H1 (cell line): ENCODE data around the gene IRF5. TPM values are rescaled to one million over a fixed set of nuclear protein-coding genes. Genes with fewer than 3 reads are reported as not detected.

Experiments
- CTCF ChIA-PET: fragments of 300-600 bp; sonication (Branson Sonifier 250); formaldehyde crosslinking; loops from one replicate; lab custom pipeline; 2021; ENCODE audit not compliant: partially characterized antibody; lab: Charles Lee
- POLR2A ChIA-PET: fragments of 300-600 bp; sonication (Branson Sonifier 250); formaldehyde crosslinking; loops from one replicate; lab custom pipeline; 2021; ENCODE audit warnings: inconsistent platforms; ENCODE audit not compliant: partially characterized antibody; lab: Charles Lee
- DNase-seq, 2 experiments: peaks; one replicate each; pipeline versions ENCODE4 v3.0.0 to v3.0.0-alpha.2; 2010 to 2022; ENCODE audit warnings: low spot score in 2 of 2, low read depth in 1 of 2, mixed read lengths in 1 of 2
- FAIRE-seq: peaks from 2 replicates; lab custom pipeline; 2011; peaks lifted over from hg19 to GRCh38; lab: Jason Lieb, UNC
- H2AFZ ChIP-seq: 2 replicates; pipeline ENCODE4 v1.8.1; 2012; ENCODE audit warnings: low read length, inconsistent platforms
- H2AK5ac ChIP-seq: 2 replicates; pipeline ENCODE4 v1.6.1; 2013; ENCODE audit warnings: low read depth, low read length
- H2BK120ac ChIP-seq: replicated peaks from 2 replicates; pipeline ENCODE3; 2013; ENCODE audit warnings: low read depth, low read length, inconsistent platforms
- H2BK12ac ChIP-seq: 2 replicates; pipeline ENCODE4 v1.6.1; 2013; ENCODE audit warnings: low read depth, low read length
- H2BK15ac ChIP-seq: 2 replicates; pipeline ENCODE4 v1.6.1; 2013; ENCODE audit warnings: low read length
- H2BK20ac ChIP-seq: 2 replicates; pipeline ENCODE4 v1.6.1; 2013; ENCODE audit warnings: low read length
- H2BK5ac ChIP-seq: 2 replicates; pipeline ENCODE4 v1.6.1; 2013; ENCODE audit warnings: low read depth, low read length
- H3K14ac ChIP-seq: 2 replicates; pipeline ENCODE4 v1.6.1; 2013; ENCODE audit warnings: inconsistent platforms; ENCODE audit not compliant: insufficient read length
- H3K18ac ChIP-seq: 2 replicates; pipeline ENCODE4 v1.6.1; 2013; ENCODE audit warnings: low read length; ENCODE audit errors: extremely low read depth
- H3K23ac ChIP-seq: 2 replicates; pipeline ENCODE4 v1.6.1; 2013; ENCODE audit warnings: inconsistent platforms; ENCODE audit not compliant: insufficient read length
- H3K23me2 ChIP-seq: 2 replicates; pipeline ENCODE4 v1.6.1; 2013; ENCODE audit warnings: low read depth, low read length
- H3K27ac ChIP-seq: 2 replicates; pipeline ENCODE4 v1.6.1; 2011; ENCODE audit warnings: low read depth, low read length, inconsistent platforms
- H3K27me3 ChIP-seq, 4 experiments: replicated peaks in 1 of 4; 1 replicate in 1 of 4; 2 replicates in 3 of 4; pipeline versions ENCODE4 v1.6.1 to v1.8.1; 2011 to 2013; ENCODE audit warnings: low read length in 3 of 4, mild to moderate bottlenecking in 3 of 4, inconsistent platforms in 2 of 4, mixed read lengths in 2 of 4, moderate library complexity in 1 of 4; ENCODE audit not compliant: control insufficient read depth in 3 of 4, insufficient read depth in 3 of 4; ENCODE audit errors: extremely low read depth in 1 of 4
- H3K36me3 ChIP-seq, 4 experiments: 2 replicates each; pipeline versions ENCODE4 v1.6.1 to v1.8.1; 2011 to 2013; ENCODE audit warnings: mild to moderate bottlenecking in 4 of 4, low read length in 3 of 4, moderate library complexity in 2 of 4, control low read depth in 1 of 4, inconsistent platforms in 1 of 4; ENCODE audit not compliant: insufficient read depth in 4 of 4, control insufficient read depth in 2 of 4
- H3K4ac ChIP-seq: replicated peaks from 2 replicates; pipeline ENCODE3; 2013; ENCODE audit warnings: low read length, low read depth, mixed read lengths, inconsistent platforms; ENCODE audit not compliant: insufficient read length
- H3K4me1 ChIP-seq, 4 experiments: replicated peaks in 1 of 4; 1 replicate in 1 of 4; 2 replicates in 3 of 4; pipeline versions ENCODE4 v1.6.1 to v1.8.1; 2011 to 2013; ENCODE audit warnings: low read length in 3 of 4, inconsistent platforms in 2 of 4, mixed read lengths in 1 of 4; ENCODE audit not compliant: insufficient read depth in 4 of 4, control insufficient read depth in 3 of 4
- H3K4me2 ChIP-seq, 2 experiments: 2 replicates each; pipeline versions ENCODE4 v1.6.1 to v1.8.1; 2011 to 2013; ENCODE audit warnings: low read depth in 2 of 2, low read length in 2 of 2, control low read depth in 1 of 2, inconsistent platforms in 1 of 2, mild to moderate bottlenecking in 1 of 2; ENCODE audit not compliant: insufficient read depth in 1 of 2
- H3K4me3 ChIP-seq, 4 experiments: fragments of 200-600, 300-600 bp in 1 of 4; sonication (generic), shearing (Covaris generic), sonication (Bioruptor Twin) in 1 of 4; 2 replicates each; pipeline versions ENCODE4 v1.5.1 to v1.8.1; 2011 to 2016; ENCODE audit warnings: low read length in 4 of 4, low read depth in 3 of 4, control low read depth in 2 of 4, inconsistent platforms in 2 of 4, mild to moderate bottlenecking in 2 of 4, mixed read lengths in 1 of 4, moderate library complexity in 1 of 4; ENCODE audit not compliant: insufficient read depth in 2 of 4; ENCODE audit errors: extremely low read depth in 1 of 4
- H3K56ac ChIP-seq: replicated peaks from 2 replicates; pipeline ENCODE3; 2013; ENCODE audit warnings: low read depth, mild to moderate bottlenecking, mixed read lengths, low read length, inconsistent platforms; ENCODE audit not compliant: insufficient read length
- H3K79me1 ChIP-seq: 2 replicates; pipeline ENCODE4 v1.6.1; 2013; ENCODE audit warnings: low read depth, low read length, control low read depth
- H3K79me2 ChIP-seq, 2 experiments: 2 replicates each; pipeline versions ENCODE4 v1.6.1 to v1.8.1; 2012 to 2013; ENCODE audit warnings: low read length in 2 of 2, mild to moderate bottlenecking in 2 of 2, inconsistent platforms in 1 of 2; ENCODE audit not compliant: insufficient read depth in 2 of 2, control insufficient read depth in 1 of 2
- H3K9ac ChIP-seq, 4 experiments: replicated peaks in 1 of 4; 1 replicate in 1 of 4; 2 replicates in 3 of 4; pipeline versions ENCODE4 v1.6.1 to v1.8.1; 2011 to 2013; ENCODE audit warnings: low read depth in 3 of 4, low read length in 3 of 4, control low read depth in 2 of 4, mild to moderate bottlenecking in 2 of 4, moderate library complexity in 2 of 4, inconsistent platforms in 1 of 4; ENCODE audit errors: extremely low read depth in 1 of 4
- H3K9me3 ChIP-seq, 2 experiments: 2 replicates each; pipeline versions ENCODE4 v1.6.1 to v1.8.1; 2012 to 2013; ENCODE audit warnings: mild to moderate bottlenecking in 2 of 2, moderate library complexity in 2 of 2, control low read depth in 1 of 2, inconsistent platforms in 1 of 2, low read depth in 1 of 2, low read length in 1 of 2, mixed read lengths in 1 of 2; ENCODE audit not compliant: insufficient read depth in 2 of 2
- H4K20me1 ChIP-seq, 2 experiments: replicated peaks in 1 of 2; 2 replicates each; pipeline versions ENCODE3 to v1.8.1; 2011 to 2013; ENCODE audit warnings: inconsistent platforms in 2 of 2, low read length in 2 of 2, mild to moderate bottlenecking in 1 of 2; ENCODE audit not compliant: insufficient read depth in 2 of 2, control insufficient read depth in 1 of 2
- H4K5ac ChIP-seq: 2 replicates; pipeline ENCODE4 v1.6.1; 2013; ENCODE audit warnings: low read length, low read depth, mixed read lengths, inconsistent platforms; ENCODE audit not compliant: insufficient read length
- H4K8ac ChIP-seq: 2 replicates; pipeline ENCODE4 v1.8.0; 2013; ENCODE audit warnings: mild to moderate bottlenecking, moderate library complexity, low read length, inconsistent platforms; ENCODE audit not compliant: insufficient read depth; ENCODE audit errors: extremely low read depth
- H4K91ac ChIP-seq: replicated peaks from 2 replicates; pipeline ENCODE3; 2013; ENCODE audit warnings: low read length, mixed read lengths, inconsistent platforms; ENCODE audit not compliant: insufficient read length
- GTF2F1 ChIP-seq: IDR thresholded peaks from 2 replicates; pipeline ENCODE4 v1.6.1; 2012; ENCODE audit warnings: low read depth, low read length, improper control_type of control experiment, borderline replicate concordance
- MAFK ChIP-seq: IDR thresholded peaks from 2 replicates; pipeline ENCODE4 v1.6.1; 2012; ENCODE audit warnings: low read depth, mild to moderate bottlenecking, improper control_type of control experiment, low read length
- NANOG ChIP-seq: IDR thresholded peaks from 2 replicates; pipeline ENCODE4 v1.6.1; 2011; ENCODE audit warnings: low read length, low read depth, mild to moderate bottlenecking, inconsistent platforms; ENCODE audit not compliant: insufficient read depth, poor library complexity, severe bottlenecking
- NRF1 ChIP-seq: IDR thresholded peaks from 2 replicates; pipeline ENCODE4 v1.6.1; 2011; ENCODE audit warnings: mild to moderate bottlenecking, low read depth, low read length, improper control_type of control experiment
- SIN3A ChIP-seq, 2 experiments: IDR thresholded peaks in 1 of 2; conservative IDR thresholded peaks in 1 of 2; 2 replicates each; pipeline ENCODE4 v1.6.1; 2011 to 2012; ENCODE audit warnings: low read length in 2 of 2, improper control_type of control experiment in 1 of 2, low read depth in 1 of 2, mild to moderate bottlenecking in 1 of 2
- SP4 ChIP-seq: IDR thresholded peaks from 2 replicates; pipeline ENCODE4 v1.6.1; 2012; ENCODE audit warnings: low read length, inconsistent platforms
- polyA plus RNA-seq, 7 experiments: library from polyadenylated mRNA; depleted of rRNA in 3 of 7; stranded (reverse) in 5 of 7; unstranded in 2 of 7; fragments of >200 nt in 5 of 7; fragments of 200-250 nt in 2 of 7; gene quantifications; 1 replicate in 5 of 7; 2 replicates in 1 of 7; 4 replicates in 1 of 7; pipeline versions ENCODE4 v1.2.1 to v1.2.3, GENCODE V29; 2011 to 2013; ENCODE audit warnings: missing spikeins in 2 of 7, mixed read lengths in 2 of 7
- total RNA-seq: library from RNA; stranded (reverse); fragmentation: NEBNext Ultra II Directional; extraction: Animal tissue kit (Norgen Biotek cat#: 25700); gene quantifications from 2 replicates; pipeline ENCODE4 v1.2.1, GENCODE V29; 2021

Gene IRF5
- total and polyA plus RNA-seq, 2 of the 8 experiments (the other 6 are each of a cell fraction or from before 2014, with no cell fraction given), result 0.28 to 1.1 TPM

- H2BK120ac ChIP-seq, result no peak overlapping the region
- no peak overlapping the region for H2BK12ac ChIP-seq
- H2AFZ ChIP-seq, result no peak overlapping the region
- no peak overlapping the region for H2AK5ac ChIP-seq
- POLR2A ChIA-PET, result no interaction called here
- H3K23ac ChIP-seq, result no peak overlapping the region
- H4K8ac ChIP-seq, result no peak overlapping the region
- H3K27ac ChIP-seq, result no peak overlapping the region
- H3K36me3 ChIP-seq, result peaks cover 2 to 56% (median 34%) of the 10 kb centered on the region in 4 experiments
- no peak for FAIRE-seq
- H4K20me1 ChIP-seq, result no peaks in the 10 kb centered on the region
- H2BK5ac ChIP-seq, result no peak overlapping the region
- TF ChIP-seq MAFK (no peak), GTF2F1 (no peak), SIN3A (conservative IDR thresholded peaks at IDR 0.05 in 1 of 2, IDR thresholded peaks at IDR 0.05 in 1 of 2; ENCODE audit: low read depth in 1 of 2, low read length in 2 of 2) (no peak), NRF1 (no peak), NANOG (no peak), SP4 (no peak)
- TF ChIP-seq, all 59 proteins: peak for 0
- H3K4ac ChIP-seq, result no peak overlapping the region
- H3K4me3 ChIP-seq, result no peak overlapping the region
- H3K23me2 ChIP-seq, result no peaks in the 10 kb centered on the region
- H4K91ac ChIP-seq, result no peak overlapping the region
- H3K9ac ChIP-seq, result no peak overlapping the region
- DNase-seq, result no peak
- H3K56ac ChIP-seq, result no peak overlapping the region
- no peaks in the 10 kb centered on the region for H3K79me1 ChIP-seq
- no peaks in the 10 kb centered on the region for H3K27me3 ChIP-seq
- H2BK20ac ChIP-seq, result no peak overlapping the region
- no peaks in the 10 kb centered on the region for H3K79me2 ChIP-seq
- H3K4me1 ChIP-seq, result no peaks in the 10 kb centered on the region
- no peak overlapping the region for H2BK15ac ChIP-seq
- no peak overlapping the region for H3K4me2 ChIP-seq
- CTCF ChIA-PET, result interaction anchor here (0.7 kb wide), 1 partner anchor 129 kb away, joined by 4 read pairs; no protein-coding TSS in a partner anchor
- no peak overlapping the region for H3K14ac ChIP-seq
- H3K9me3 ChIP-seq, result no peaks in the 10 kb centered on the region
- no peak overlapping the region for H4K5ac ChIP-seq
- H3K18ac ChIP-seq, result no peak overlapping the region
Measured at GRCh38 chr7:128962899-128963298, 25.2 kb downstream of the IRF5 start.
